ENCODE results near the gene PPP2R5A. TPM values are rescaled to one million over a fixed set of nuclear protein-coding genes. Genes with fewer than 3 reads are reported as not detected.
A peak's percentile ranks its signal among the peaks of the same experiment; 100 is the strongest.

Gene PPP2R5A
- total and polyA plus RNA-seq, 4 experiments from 2014 or later = 37.9 to 55.0 (median 48.4) TPM

DNA sequence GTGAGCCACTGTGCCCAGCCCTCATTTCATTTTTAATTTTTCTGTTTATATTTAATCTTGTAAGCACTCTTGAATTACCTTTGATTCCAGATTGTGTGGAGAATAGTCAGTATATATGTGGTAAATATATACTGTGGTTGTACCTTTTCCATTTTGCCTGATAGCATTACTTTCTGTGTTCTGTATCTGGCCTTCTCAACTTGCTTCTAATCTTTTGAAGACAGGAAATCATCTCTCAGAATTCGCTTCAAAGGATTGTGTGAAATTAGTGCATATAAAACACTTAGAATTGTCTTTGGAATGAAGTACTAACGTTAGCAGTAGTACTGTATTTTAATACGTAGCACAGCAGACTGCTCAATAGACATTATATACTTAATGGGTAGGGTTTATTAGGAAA, 37.9 kb downstream of the PPP2R5A start:
- no peaks in the 10 kb centered on the region for H3K9me3 ChIP-seq (ENCODE audit: control insufficient read depth in 1 of 2, low read length in 2 of 2)
- intact Hi-C loops (cut with micrococcal nuclease) = no loop called here
- Mint-ChIP-seq H3K27me3 (no peaks in the 10 kb centered on the region), H3K4me1 (peaks cover 25 to 59% (median 37%) of the 10 kb centered on the region in 4 donors), H3K27ac (peak overlapping the region in 6 of 7 donors; percentile 2 to 83 (median 50)), H3K36me3 (peaks cover 4 to 9% of the 10 kb centered on the region in 2 donors), H3K9me3 (peaks cover 0 to 2% (median 0%) of the 10 kb centered on the region in 8 donors), H3K4me3 (peak overlapping the region in 3 of 8 donors; percentile 47 to 66 (median 60))
- ChIA-PET CTCF (ENCODE audit: partially characterized antibody) (no interaction called here), POLR2A (ENCODE audit: partially characterized antibody) (no interaction called here)
- H3K4me1 ChIP-seq (ENCODE audit: insufficient read depth, low read length) = peaks cover 30% of the 10 kb centered on the region
- no peaks in the 10 kb centered on the region for H3K36me3 ChIP-seq (ENCODE audit: insufficient read depth, low read length)
- H3K4me3 ChIP-seq (ENCODE audit: low read length in 2 of 2) = no peak overlapping the region
- no peaks in the 10 kb centered on the region for H3K27me3 ChIP-seq (ENCODE audit: insufficient read depth, low read length)
- H3K27ac ChIP-seq (ENCODE audit: low read depth, low read length) = no peak overlapping the region
- no peak for DNase-seq

DNA sequence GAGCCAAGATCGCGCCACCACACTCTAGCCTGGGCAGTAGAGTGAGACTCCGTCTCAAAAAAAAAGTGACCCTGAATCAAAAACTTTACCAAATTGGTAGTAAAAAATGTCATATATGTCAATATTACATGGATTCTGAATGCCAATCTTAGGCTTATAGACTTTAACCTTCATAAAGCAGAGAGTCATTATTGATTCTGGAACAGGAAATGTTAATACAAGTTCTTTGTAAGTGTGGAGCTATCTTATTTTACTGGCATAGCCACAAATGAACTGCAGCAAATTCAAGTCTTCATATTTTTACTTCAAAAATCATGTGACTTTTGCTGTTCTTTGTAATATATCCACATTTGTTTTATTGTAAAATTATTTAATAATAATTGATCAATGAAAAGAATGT, 41.3 kb downstream of the PPP2R5A start:
- H3K27ac ChIP-seq (ENCODE audit: low read depth, low read length) = no peak overlapping the region
- H3K27me3 ChIP-seq (ENCODE audit: insufficient read depth, low read length) = no peaks in the 10 kb centered on the region
- Mint-ChIP-seq H3K27ac (no peak overlapping the region), H3K4me1 (peaks cover 25 to 54% (median 37%) of the 10 kb centered on the region in 4 donors), H3K9me3 (peaks cover 0 to 2% (median 0%) of the 10 kb centered on the region in 8 donors), H3K36me3 (peaks cover 12 to 19% of the 10 kb centered on the region in 2 donors), H3K27me3 (no peaks in the 10 kb centered on the region), H3K4me3 (no peak overlapping the region)
- ChIA-PET CTCF (ENCODE audit: partially characterized antibody) (interaction anchor here (1.3 kb wide), 1 partner anchor 256 kb away, joined by 6 read pairs; no protein-coding TSS in a partner anchor), POLR2A (ENCODE audit: partially characterized antibody) (no interaction called here)
- peaks cover 25% of the 10 kb centered on the region for H3K4me1 ChIP-seq (ENCODE audit: insufficient read depth, low read length)
- H3K4me3 ChIP-seq (ENCODE audit: low read length in 2 of 2) = no peak overlapping the region
- intact Hi-C loops (cut with micrococcal nuclease) = no loop called here
- no peaks in the 10 kb centered on the region for H3K9me3 ChIP-seq (ENCODE audit: control insufficient read depth in 1 of 2, low read length in 2 of 2)
- DNase-seq = no peak
- H3K36me3 ChIP-seq (ENCODE audit: insufficient read depth, low read length) = no peaks in the 10 kb centered on the region

DNA sequence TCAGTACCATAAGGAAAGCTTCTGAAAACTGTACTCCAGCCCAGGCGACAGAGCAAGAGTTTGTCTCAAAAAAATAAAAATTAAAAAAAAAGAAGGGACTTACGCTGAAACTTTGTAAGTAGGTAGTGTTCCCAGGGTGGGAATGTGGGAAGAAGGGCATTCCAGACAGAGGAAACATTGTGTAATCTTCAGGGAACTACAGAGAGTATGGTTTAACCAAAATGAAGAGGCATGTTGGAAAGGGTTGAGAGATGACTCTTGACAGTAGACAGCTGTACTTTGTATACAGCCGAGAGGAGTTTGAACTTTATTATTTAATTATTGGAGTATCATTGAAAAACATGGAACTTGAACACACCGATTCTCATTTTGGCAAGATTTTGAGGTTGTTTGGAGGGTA, 43.0 kb downstream of the PPP2R5A start:
- Histone ChIP-seq H3K4me1 (ENCODE audit: insufficient read depth, low read length) (peaks cover 19% of the 10 kb centered on the region), H3K4me3 (ENCODE audit: low read length in 2 of 2) (no peak overlapping the region), H3K9me3 (ENCODE audit: control insufficient read depth in 1 of 2, low read length in 2 of 2) (no peaks in the 10 kb centered on the region), H3K27me3 (ENCODE audit: insufficient read depth, low read length) (no peaks in the 10 kb centered on the region), H3K27ac (ENCODE audit: low read depth, low read length) (no peak overlapping the region), H3K36me3 (ENCODE audit: insufficient read depth, low read length) (peaks cover 9% of the 10 kb centered on the region)
- Mint-ChIP-seq H3K27me3 (no peaks in the 10 kb centered on the region), H3K4me3 (no peak overlapping the region), H3K36me3 (peaks cover 17 to 28% of the 10 kb centered on the region in 2 donors), H3K4me1 (peaks cover 20 to 49% (median 32%) of the 10 kb centered on the region in 4 donors), H3K9me3 (peaks cover 0 to 2% (median 0%) of the 10 kb centered on the region in 8 donors), H3K27ac (peak overlapping the region in 1 of 7 donors; percentile 1)
- POLR2A ChIA-PET (ENCODE audit: partially characterized antibody) = no interaction called here
- CTCF ChIA-PET (ENCODE audit: partially characterized antibody) = no interaction called here
- no peak for DNase-seq
- intact Hi-C loops (cut with micrococcal nuclease) = no loop called here

DNA sequence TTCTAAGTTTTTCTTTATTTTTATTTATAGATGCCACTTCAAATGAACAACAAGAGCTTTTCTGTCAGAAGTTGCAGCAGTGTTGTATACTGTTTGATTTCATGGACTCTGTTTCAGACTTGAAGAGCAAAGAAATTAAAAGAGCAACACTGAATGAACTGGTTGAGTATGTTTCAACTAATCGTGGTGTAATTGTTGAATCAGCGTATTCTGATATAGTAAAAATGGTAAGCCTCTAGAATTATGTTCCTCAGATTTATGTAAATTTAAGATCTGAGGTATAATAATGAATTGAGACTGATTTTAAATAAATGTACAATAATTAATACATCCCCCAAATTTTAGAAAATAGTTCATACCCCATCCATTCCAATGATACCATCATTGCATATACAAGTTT, 43.9 kb downstream of the PPP2R5A start:
- Mint-ChIP-seq H3K9me3 (peaks cover 0 to 2% (median 0%) of the 10 kb centered on the region in 8 donors), H3K4me3 (no peak overlapping the region), H3K27me3 (no peaks in the 10 kb centered on the region), H3K4me1 (peaks cover 19 to 40% (median 29%) of the 10 kb centered on the region in 4 donors), H3K27ac (peak overlapping the region in 3 of 7 donors; percentile 3 to 48 (median 24)), H3K36me3 (peaks cover 25 to 37% of the 10 kb centered on the region in 2 donors)
- no peak overlapping the region for H3K4me3 ChIP-seq (ENCODE audit: low read length in 2 of 2)
- ChIA-PET POLR2A (ENCODE audit: partially characterized antibody) (no interaction called here), CTCF (ENCODE audit: partially characterized antibody) (interaction anchor here (0.6 to 1.0 kb wide), 2 partner anchors 18 to 1880 kb away, joined by 3 read pairs; no protein-coding TSS in a partner anchor)
- H3K27me3 ChIP-seq (ENCODE audit: insufficient read depth, low read length) = no peaks in the 10 kb centered on the region
- intact Hi-C loops (cut with micrococcal nuclease) = no loop called here
- no peak overlapping the region for H3K27ac ChIP-seq (ENCODE audit: low read depth, low read length)
- no peaks in the 10 kb centered on the region for H3K9me3 ChIP-seq (ENCODE audit: control insufficient read depth in 1 of 2, low read length in 2 of 2)
- peaks cover 14% of the 10 kb centered on the region for H3K4me1 ChIP-seq (ENCODE audit: insufficient read depth, low read length)
- peaks cover 18% of the 10 kb centered on the region for H3K36me3 ChIP-seq (ENCODE audit: insufficient read depth, low read length)
- no peak for DNase-seq

DNA sequence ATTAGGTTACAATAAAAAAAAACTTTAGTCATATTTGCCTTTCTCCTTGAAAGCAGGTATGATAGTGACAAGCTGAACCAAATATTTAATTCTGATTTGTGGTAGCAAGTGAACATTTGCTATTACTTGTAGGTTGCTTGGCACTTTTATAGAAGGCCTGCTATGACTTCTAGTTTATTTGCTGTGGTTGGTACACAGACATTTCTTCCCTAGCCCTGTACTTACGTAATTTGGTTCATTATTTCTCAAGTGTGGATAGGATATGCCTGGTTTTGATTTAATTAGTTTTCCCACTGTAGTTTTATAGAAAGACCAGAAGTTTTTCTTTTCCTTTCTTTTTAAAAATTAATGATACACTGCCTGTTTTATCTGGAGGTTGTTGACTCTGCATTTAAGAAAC, 55.9 kb downstream of the PPP2R5A start:
- Histone ChIP-seq H3K9me3 (ENCODE audit: control insufficient read depth in 1 of 2, low read length in 2 of 2) (no peaks in the 10 kb centered on the region), H3K27me3 (ENCODE audit: insufficient read depth, low read length) (no peaks in the 10 kb centered on the region), H3K4me3 (ENCODE audit: low read length in 2 of 2) (no peak overlapping the region), H3K27ac (ENCODE audit: low read depth, low read length) (no peak overlapping the region), H3K4me1 (ENCODE audit: insufficient read depth, low read length) (no peaks in the 10 kb centered on the region), H3K36me3 (ENCODE audit: insufficient read depth, low read length) (no peaks in the 10 kb centered on the region)
- Mint-ChIP-seq H3K4me1 (peaks cover 15 to 28% (median 17%) of the 10 kb centered on the region in 4 donors), H3K4me3 (no peak overlapping the region), H3K9me3 (no peaks in the 10 kb centered on the region), H3K27ac (peak overlapping the region in 5 of 7 donors; percentile 1 to 47 (median 42)), H3K36me3 (peaks cover 24 to 44% of the 10 kb centered on the region in 2 donors), H3K27me3 (no peaks in the 10 kb centered on the region)
- no peak for DNase-seq
- ChIA-PET CTCF (ENCODE audit: partially characterized antibody) (interaction anchor here (1.0 to 2.9 kb wide), 2 partner anchors 115 to 306 kb away, joined by 4 to 10 read pairs; partner anchors contain the start of genes DTL and INTS7), POLR2A (ENCODE audit: partially characterized antibody) (no interaction called here)
- intact Hi-C loops (cut with micrococcal nuclease) = no loop called here

DNA sequence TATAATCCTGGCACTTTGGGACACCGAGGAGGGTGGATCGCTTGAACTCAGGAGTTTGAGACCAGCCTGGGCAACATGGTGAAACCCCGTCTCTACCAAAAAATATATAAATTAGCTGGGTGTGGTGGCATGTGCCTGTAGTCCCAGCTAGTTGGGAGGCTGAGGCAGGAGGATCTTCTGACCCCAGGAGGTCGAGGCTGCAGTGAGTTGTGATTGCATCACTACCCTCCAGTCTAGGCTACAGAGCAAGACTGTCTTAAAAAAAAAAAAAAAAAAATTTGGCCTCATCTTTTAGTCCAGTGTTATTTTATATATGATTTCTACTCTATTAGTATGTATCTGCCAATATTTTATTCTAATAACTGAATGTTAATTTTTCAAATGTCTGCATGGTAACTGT, 59.7 kb downstream of the PPP2R5A start:
- intact Hi-C loops (cut with micrococcal nuclease) = no loop called here
- no peaks in the 10 kb centered on the region for H3K9me3 Mint-ChIP-seq
- ChIA-PET POLR2A (ENCODE audit: partially characterized antibody) (no interaction called here), CTCF (ENCODE audit: partially characterized antibody) (interaction anchor here (0.9 to 3.4 kb wide), 5 partner anchors 10 to 310 kb away, joined by 3 to 15 read pairs (median 4); partner anchors contain the start of genes DTL and INTS7)
- no peaks in the 10 kb centered on the region for H3K4me1 ChIP-seq (ENCODE audit: insufficient read depth, low read length)
- peaks cover 17% of the 10 kb centered on the region for H3K36me3 ChIP-seq (ENCODE audit: insufficient read depth, low read length)
- no peak overlapping the region for H3K4me3 Mint-ChIP-seq
- H3K27me3 ChIP-seq (ENCODE audit: insufficient read depth, low read length) = no peaks in the 10 kb centered on the region
- no peaks in the 10 kb centered on the region for H3K9me3 ChIP-seq (ENCODE audit: control insufficient read depth in 1 of 2, low read length in 2 of 2)
- peaks cover 27 to 50% of the 10 kb centered on the region in 2 donors for H3K36me3 Mint-ChIP-seq
- DNase-seq = no peak
- H3K27ac ChIP-seq (ENCODE audit: low read depth, low read length) = no peak overlapping the region
- H3K4me3 ChIP-seq (ENCODE audit: low read length in 2 of 2) = no peak overlapping the region
- peaks cover 8 to 21% (median 17%) of the 10 kb centered on the region in 4 donors for H3K4me1 Mint-ChIP-seq
- H3K27ac Mint-ChIP-seq = no peak overlapping the region
- no peaks in the 10 kb centered on the region for H3K27me3 Mint-ChIP-seq

DNA sequence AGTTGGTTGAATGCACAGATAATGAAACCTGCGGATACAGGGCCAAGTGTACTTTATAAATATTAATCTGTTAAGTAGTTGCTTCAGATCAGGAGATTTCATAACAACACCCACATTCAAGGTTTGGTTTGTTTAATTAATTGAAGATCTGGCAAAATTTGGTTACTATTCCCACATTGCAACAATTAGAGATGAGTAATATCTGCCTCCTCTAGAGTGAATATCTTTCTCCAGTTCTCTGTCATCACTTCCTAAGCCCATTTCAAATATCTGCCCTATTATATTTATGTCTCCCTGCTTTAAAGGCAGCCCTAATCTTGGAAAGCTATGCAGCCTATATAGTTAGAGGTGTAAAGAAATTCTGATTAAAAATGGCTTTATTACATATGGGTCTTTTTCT, 61.4 kb downstream of the PPP2R5A start:
- H3K27ac ChIP-seq (ENCODE audit: low read depth, low read length) = no peak overlapping the region
- no peak overlapping the region for H3K4me3 Mint-ChIP-seq
- peaks cover 30 to 46% of the 10 kb centered on the region in 2 donors for H3K36me3 Mint-ChIP-seq
- ChIA-PET POLR2A (ENCODE audit: partially characterized antibody) (no interaction called here), CTCF (ENCODE audit: partially characterized antibody) (interaction anchor here (1.8 kb wide), 1 partner anchor 109 kb away, joined by 5 read pairs; no protein-coding TSS in a partner anchor)
- no peak overlapping the region for H3K27ac Mint-ChIP-seq
- H3K27me3 ChIP-seq (ENCODE audit: insufficient read depth, low read length) = no peaks in the 10 kb centered on the region
- no peak for DNase-seq
- no peaks in the 10 kb centered on the region for H3K9me3 Mint-ChIP-seq
- H3K4me1 ChIP-seq (ENCODE audit: insufficient read depth, low read length) = no peaks in the 10 kb centered on the region
- H3K4me3 ChIP-seq (ENCODE audit: low read length in 2 of 2) = no peak overlapping the region
- H3K9me3 ChIP-seq (ENCODE audit: control insufficient read depth in 1 of 2, low read length in 2 of 2) = no peaks in the 10 kb centered on the region
- H3K4me1 Mint-ChIP-seq = peaks cover 0 to 12% (median 9%) of the 10 kb centered on the region in 4 donors
- H3K27me3 Mint-ChIP-seq = no peaks in the 10 kb centered on the region
- peaks cover 17% of the 10 kb centered on the region for H3K36me3 ChIP-seq (ENCODE audit: insufficient read depth, low read length)
- intact Hi-C loops (cut with micrococcal nuclease) = no loop called here
